ENCODE results near the gene SCP2.

Gene SCP2

GRCh38 chr1:53046930-53047329 lies 119.9 kb downstream of the SCP2 start:
- DNase-seq: no peak

DNA sequence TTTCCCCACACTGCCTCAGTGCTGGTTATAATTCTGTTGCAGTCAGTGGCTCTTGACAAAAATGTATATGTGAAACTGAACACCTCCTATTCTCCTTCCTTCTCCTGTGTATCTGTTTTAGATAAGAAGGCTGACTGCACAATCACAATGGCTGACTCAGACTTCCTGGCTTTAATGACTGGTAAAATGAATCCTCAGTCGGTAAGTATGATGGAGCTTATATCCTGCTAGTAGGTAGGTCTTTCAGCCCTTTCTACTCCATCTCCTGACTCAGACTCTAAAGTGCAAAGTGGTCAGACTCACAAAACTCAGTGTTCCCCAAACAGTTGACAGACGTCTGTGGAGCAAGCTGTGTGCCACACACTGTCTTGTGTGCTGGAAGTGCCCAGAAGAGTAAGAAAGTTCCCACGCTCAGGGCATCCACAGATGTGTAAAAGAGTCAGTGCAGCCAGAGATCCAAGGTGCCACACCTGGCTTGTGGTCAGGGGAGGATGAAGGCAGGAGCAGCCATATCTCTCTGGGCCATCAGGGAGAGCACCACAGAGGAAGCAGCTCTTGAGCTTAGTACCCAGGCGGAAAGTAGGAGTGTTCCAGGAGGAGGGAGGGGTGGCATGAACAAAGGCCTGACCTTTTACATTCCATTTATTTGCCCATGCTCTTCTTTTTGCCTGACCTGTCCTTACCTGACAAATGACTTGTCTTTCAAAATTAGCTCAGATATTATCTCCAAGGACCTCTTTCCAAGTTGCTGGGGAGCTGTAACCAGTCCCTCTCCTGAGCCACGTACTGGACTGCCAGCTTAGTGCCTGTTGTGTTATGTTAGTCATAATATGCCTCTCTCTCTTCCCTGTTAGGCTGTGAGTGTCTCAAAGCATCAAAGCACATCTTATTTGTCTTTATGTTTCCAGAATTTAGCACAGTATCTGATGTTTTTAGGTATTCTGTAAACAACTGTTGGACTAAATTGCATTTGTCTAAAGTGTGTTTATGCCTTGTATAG lies 121.0 kb downstream of the SCP2 start:
- DNase-seq: no peak

DNA sequence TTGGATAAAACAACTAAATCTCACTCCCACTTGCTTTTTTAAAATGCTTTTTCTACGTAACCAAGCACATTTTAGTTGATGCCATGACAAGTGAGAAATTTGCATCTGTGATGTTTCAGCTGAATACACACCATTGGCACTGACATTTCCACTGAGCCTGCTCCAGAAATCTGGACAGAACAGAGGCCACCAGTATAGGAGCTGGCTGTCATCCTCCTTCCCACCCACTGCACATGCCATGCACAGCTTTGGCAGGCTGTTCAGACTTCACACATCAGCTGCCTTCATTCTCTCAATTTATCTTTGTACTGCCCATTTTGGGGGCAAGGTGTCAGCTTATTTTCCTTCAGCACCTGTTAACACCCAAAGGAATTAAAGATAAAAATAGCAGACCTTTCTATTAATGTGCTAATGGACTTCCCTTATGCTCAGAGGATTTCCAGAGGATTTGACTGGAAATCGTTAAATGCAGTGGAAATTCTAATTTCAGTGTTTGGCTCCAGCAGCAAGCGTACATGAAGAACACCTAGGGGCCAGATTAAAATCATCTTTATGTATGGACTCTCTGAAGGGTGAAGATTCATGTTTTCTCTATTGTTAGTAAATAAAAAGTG lies 122.0 kb downstream of the SCP2 start:
- DNase-seq: no peak

- DNase-seq: no peak
These were observed 122.5 kb downstream of the SCP2 start for GRCh38 chr1:53049574-53049967.

GRCh38 chr1:53050310-53050709 lies 123.2 kb downstream of the SCP2 start:
- DNase-seq: no peak

GRCh38 chr1:53051676-53052075 lies 124.6 kb downstream of the SCP2 start:
- no peak for DNase-seq

DNA sequence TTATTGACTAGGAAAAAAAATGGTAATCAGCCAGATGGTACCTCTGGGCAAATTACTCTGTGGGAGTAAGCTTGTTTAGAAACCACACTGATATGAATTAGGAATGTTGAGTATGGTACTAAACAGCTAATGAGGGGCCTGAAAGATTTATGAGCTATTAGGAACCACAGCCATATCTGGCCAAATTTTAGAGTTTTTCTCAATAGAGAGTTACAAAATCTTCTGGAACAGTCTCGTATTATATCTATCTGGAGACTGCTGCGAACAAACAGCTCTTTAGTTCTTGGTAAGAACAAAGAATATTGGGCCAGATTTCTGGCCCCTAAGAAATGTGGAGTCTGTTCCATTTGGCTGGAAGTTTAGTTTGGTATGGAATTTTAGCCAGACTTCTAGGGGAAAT lies 130.1 kb downstream of the SCP2 start:
- DNase-seq: no peak

DNA sequence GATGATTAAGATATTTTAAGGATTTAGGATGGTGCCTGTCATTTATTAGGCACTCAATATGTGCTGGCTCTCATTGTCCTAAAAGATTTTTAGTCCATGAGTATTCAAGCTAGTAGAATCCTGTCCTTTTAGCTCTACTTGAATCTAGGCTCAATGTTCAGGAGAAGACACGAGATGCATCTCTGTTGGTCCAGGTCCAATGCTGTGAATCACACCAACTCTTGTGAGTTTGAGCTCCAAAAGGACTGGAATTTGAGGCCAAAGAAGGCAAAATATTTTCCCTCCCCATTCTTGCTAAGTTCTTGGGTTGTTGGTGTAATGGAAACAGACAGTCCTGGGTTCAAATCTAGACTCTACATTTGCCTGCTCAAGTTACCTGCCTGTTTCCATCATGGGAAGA lies 133.5 kb downstream of the SCP2 start:
- DNase-seq: no peak

GRCh38 chr1:53061123-53061858 lies 134.2 kb downstream of the SCP2 start:
- DNase-seq: no peak

DNA sequence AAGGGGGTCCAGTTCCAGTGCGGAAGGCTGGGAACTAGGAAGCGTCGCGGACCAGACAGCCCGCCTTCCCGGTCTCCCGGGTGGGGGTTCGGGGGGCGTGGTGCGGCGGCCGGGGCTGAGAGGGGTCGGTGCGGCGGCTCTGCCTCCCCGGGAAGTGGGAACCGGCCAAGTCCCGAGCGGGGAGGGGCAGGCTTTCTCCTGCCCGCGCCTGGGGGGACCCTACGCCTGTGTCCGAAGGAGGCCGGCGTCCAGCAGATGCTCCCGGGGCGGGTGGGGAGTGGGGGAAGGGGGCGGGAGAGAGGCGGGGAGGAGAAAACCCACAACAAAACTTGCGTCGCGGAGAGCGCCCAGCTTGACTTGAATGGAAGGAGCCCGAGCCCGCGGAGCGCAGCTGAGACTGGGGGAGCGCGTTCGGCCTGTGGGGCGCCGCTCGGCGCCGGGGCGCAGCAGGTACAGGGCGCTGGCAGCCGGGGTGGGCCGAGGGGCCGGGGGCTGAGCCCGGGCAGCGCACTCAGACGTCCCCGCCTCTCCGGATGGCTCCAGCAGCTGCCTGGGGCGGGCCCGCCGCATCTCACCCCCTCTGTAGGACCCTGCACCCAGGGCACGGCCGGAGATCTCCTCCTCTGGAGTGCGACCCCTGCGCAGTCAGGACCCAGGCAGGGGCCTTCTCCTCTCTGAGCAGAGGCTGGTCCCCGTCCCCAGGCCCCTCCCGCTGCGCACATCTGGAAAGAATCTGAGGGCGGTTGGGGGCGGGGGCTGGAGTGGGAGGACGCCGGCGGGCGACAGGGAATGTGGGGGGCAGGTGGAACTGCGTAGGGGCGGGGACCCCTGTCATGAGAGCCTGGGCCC lies 135.0 kb downstream of the SCP2 start, which contains the start of gene PODN:
TSS of gene PODN (plus strand) at position 355 of the 849 bp plus-strand sequence. CDS start 7,643 bp downstream, outside the sequence.
- peak; percentile 31 for DNase-seq

GRCh38 chr1:53062708-53063591 lies 135.9 kb downstream of the SCP2 start:
- no peak for DNase-seq

GRCh38 chr1:53063744-53064515 lies 136.9 kb downstream of the SCP2 start:
- DNase-seq: no peak

DNA sequence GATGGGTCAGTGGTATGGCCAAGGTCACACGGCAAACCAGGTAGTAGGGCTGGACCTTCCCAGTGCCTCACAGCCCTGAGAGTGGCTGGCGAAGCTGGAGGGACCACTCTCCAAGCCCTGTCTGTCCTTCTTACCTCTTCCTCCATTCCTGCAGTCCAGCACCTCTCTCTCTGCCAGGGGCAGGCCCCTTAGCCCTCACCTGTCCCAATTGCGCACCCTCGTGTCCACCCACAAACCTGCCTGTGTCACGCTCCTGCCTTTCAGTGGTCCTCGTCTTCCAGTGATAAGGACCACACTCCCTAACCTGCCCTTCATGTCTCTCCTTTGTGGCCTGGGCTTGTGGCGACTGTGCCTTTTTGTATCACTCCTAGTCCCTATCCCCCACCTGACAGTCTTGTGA lies 138.3 kb downstream of the SCP2 start:
- no peak for DNase-seq

- DNase-seq: no peak
These were observed 139.4 kb downstream of the SCP2 start for GRCh38 chr1:53066488-53066887.

GRCh38 chr1:53066891-53067738 lies 140.0 kb downstream of the SCP2 start:
- no peak for DNase-seq

GRCh38 chr1:53067886-53068285 lies 140.8 kb downstream of the SCP2 start:
- DNase-seq: no peak

GRCh38 chr1:53068314-53069099 lies 141.4 kb downstream of the SCP2 start:
- no peak for DNase-seq

- DNase-seq: no peak
These were observed 142.2 kb downstream of the SCP2 start for GRCh38 chr1:53069265-53069662.
